ENCODE data around the gene HMCN2.

The HMCN2 gene

GRCh38 chr9:130454096-130454811 is 188.7 kb downstream of the HMCN2 start:
- in situ Hi-C loops (cut with MboI; ENCODE audit: low sequenced_read_pairs, unreplicated experiment) = loop anchor here (25.0 kb wide), 1 partner anchor 233 kb away; the partner anchor contains the start of gene EXOSC2
- DNase-seq (ENCODE audit: low spot score) = no peak

GRCh38 chr9:130454812-130455325 is 189.3 kb downstream of the HMCN2 start:
- in situ Hi-C loops (cut with MboI; ENCODE audit: low sequenced_read_pairs, unreplicated experiment) = loop anchor here (25.0 kb wide), 1 partner anchor 232 kb away; the partner anchor contains the start of gene EXOSC2
- no peak for TF ChIP-seq CTCF (IDR thresholded peaks at IDR 0.05; ENCODE audit: borderline replicate concordance, control extremely low read depth, extremely low read depth, insufficient read depth, missing control alignments)
- DNase-seq (ENCODE audit: low spot score) = no peak

More at GRCh38 chr9:130454096-130454811, 188.7 kb downstream of the HMCN2 start:
- TF ChIP-seq CTCF (IDR thresholded peaks at IDR 0.05; ENCODE audit: borderline replicate concordance, control extremely low read depth, extremely low read depth, insufficient read depth, missing control alignments) = no peak

- TF ChIP-seq CTCF (IDR thresholded peaks at IDR 0.05; ENCODE audit: borderline replicate concordance, control extremely low read depth, extremely low read depth, insufficient read depth, missing control alignments) = no peak
- in situ Hi-C loops (cut with MboI; ENCODE audit: low sequenced_read_pairs, unreplicated experiment) = loop anchor here (25.0 kb wide), 1 partner anchor 229 kb away; the partner anchor contains the start of gene EXOSC2
- DNase-seq (ENCODE audit: low spot score) = no peak
Measured at GRCh38 chr9:130458027-130458803, 192.7 kb downstream of the HMCN2 start.

GRCh38 chr9:130458804-130459067 is 193.2 kb downstream of the HMCN2 start:
- no peak for TF ChIP-seq CTCF (IDR thresholded peaks at IDR 0.05; ENCODE audit: borderline replicate concordance, control extremely low read depth, extremely low read depth, insufficient read depth, missing control alignments)
- no peak for DNase-seq (ENCODE audit: low spot score)
- in situ Hi-C loops (cut with MboI; ENCODE audit: low sequenced_read_pairs, unreplicated experiment) = loop anchor here (25.0 kb wide), 1 partner anchor 229 kb away; the partner anchor contains the start of gene EXOSC2

- no peak for DNase-seq (ENCODE audit: low spot score)
- no peak for TF ChIP-seq CTCF (IDR thresholded peaks at IDR 0.05; ENCODE audit: borderline replicate concordance, control extremely low read depth, extremely low read depth, insufficient read depth, missing control alignments)
- in situ Hi-C loops (cut with MboI; ENCODE audit: low sequenced_read_pairs, unreplicated experiment) = loop anchor here (25.0 kb wide), 1 partner anchor 228 kb away; the partner anchor contains the start of gene EXOSC2
Measured at GRCh38 chr9:130459151-130459550, 193.6 kb downstream of the HMCN2 start.

GRCh38 chr9:130459941-130460669 is 194.5 kb downstream of the HMCN2 start:
- in situ Hi-C loops (cut with MboI; ENCODE audit: low sequenced_read_pairs, unreplicated experiment) = loop anchor here (25.0 kb wide), 1 partner anchor 227 kb away; the partner anchor contains the start of gene EXOSC2
- DNase-seq (ENCODE audit: low spot score) = no peak
- no peak for TF ChIP-seq CTCF (IDR thresholded peaks at IDR 0.05; ENCODE audit: borderline replicate concordance, control extremely low read depth, extremely low read depth, insufficient read depth, missing control alignments)
